Right atrium auricular region (tissue), 2 donors: Measurements from ENCODE around the gene CARMIL1. TPM values are rescaled to one million over a fixed set of nuclear protein-coding genes. Genes with fewer than 3 reads are reported as not detected.

ENCODE experiments used
- DNase-seq: peaks from one replicate; pipeline ENCODE4 v3.0.0-alpha.2; 2019; ENCODE audit warnings: low spot score
- H3K27ac ChIP-seq, 2 donors: fragments of 200-600 bp; sonication (generic); 1 replicate in 1 of 2; 2 replicates in 1 of 2; pipeline ENCODE4 v1.5.1; 2016 to 2019
- H3K27me3 ChIP-seq, 2 donors: fragments of 200-600 bp; sonication (generic); one replicate each; pipeline versions ENCODE4 v1.5.1 to v1.6.0; 2017 to 2019
- H3K36me3 ChIP-seq: fragments of 200-600 bp; sonication (generic); one replicate; pipeline ENCODE4 v1.5.1; 2016
- H3K4me1 ChIP-seq, 2 donors: fragments of 200-600 bp; sonication (generic); one replicate each; pipeline versions ENCODE4 v1.5.1 to v1.6.0; 2017 to 2019
- H3K4me3 ChIP-seq, 2 donors: fragments of 200-600 bp; sonication (generic); 1 replicate in 1 of 2; 2 replicates in 1 of 2; pipeline ENCODE4 v1.5.1; 2017 to 2019; ENCODE audit warnings: mild to moderate bottlenecking in 1 of 2, moderate library complexity in 1 of 2
- H3K9me3 ChIP-seq, 2 donors: fragments of 200-600 bp; sonication (generic); one replicate each; pipeline ENCODE4 v1.5.1; 2019
- total RNA-seq, 2 donors: library from RNA; depleted of rRNA; stranded (reverse); fragments of >200 nt; gene quantifications; one replicate each; pipeline ENCODE4 v1.1.0, GENCODE V29; 2016
- TF ChIP-seq, protein P1 (sequence below), 2 donors: fragments of 200-600 bp; sonication (generic); IDR thresholded peaks; one replicate each; pipeline ENCODE4 v1.5.1; 2019; ENCODE audit warnings: antibody characterized with exemption in 2 of 2

The CARMIL1 gene
- total RNA-seq, 2 donors from 2014 or later: 7.9 to 29.4 TPM

DNA sequence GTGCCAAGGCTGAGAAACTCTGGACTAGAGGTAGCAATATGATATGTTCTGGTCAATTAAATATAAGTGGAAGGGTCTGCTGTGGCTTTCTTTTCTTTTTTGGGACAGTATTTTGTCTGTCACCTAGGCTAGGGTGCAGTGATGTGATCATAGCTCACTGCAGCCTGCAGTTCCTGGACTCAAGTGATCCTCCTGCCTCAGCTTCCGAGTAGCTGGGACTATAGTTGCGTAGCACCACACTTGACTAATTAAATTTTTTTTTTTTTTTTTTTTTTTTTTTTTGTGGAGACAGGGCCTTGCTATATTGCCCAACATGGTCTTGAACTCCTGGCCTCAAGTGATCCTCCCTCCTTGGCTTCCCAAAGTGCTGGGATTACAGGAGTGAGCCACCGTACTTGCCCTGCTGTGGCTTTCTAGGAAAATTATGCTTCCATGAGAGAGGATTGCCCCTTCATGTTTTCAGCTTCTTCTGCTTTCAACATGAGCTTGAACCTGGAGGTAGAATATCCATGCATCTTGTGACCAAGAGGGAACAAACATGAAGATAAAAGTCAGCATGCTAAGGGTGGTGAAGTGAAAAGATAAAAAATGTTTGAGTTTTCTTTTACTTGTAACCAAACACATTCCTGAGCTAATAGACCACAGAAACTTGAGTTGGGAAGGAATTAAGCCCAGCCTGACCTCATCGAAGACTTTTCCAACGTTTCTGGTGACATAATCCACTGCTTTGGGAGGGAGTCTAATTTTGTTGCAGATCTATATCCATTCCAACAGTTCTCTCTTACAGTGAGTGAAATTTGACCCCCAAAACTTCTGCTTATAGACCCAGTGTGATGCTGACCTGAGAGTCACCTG lies 75.1 kb downstream of the CARMIL1 start:
- H3K4me1 ChIP-seq: peaks cover 0 to 9% of the 10 kb centered on the region in 2 donors
- no peaks in the 10 kb centered on the region for H3K36me3 ChIP-seq
- no peaks in the 10 kb centered on the region for H3K9me3 ChIP-seq
- TF ChIP-seq, protein P1, sequence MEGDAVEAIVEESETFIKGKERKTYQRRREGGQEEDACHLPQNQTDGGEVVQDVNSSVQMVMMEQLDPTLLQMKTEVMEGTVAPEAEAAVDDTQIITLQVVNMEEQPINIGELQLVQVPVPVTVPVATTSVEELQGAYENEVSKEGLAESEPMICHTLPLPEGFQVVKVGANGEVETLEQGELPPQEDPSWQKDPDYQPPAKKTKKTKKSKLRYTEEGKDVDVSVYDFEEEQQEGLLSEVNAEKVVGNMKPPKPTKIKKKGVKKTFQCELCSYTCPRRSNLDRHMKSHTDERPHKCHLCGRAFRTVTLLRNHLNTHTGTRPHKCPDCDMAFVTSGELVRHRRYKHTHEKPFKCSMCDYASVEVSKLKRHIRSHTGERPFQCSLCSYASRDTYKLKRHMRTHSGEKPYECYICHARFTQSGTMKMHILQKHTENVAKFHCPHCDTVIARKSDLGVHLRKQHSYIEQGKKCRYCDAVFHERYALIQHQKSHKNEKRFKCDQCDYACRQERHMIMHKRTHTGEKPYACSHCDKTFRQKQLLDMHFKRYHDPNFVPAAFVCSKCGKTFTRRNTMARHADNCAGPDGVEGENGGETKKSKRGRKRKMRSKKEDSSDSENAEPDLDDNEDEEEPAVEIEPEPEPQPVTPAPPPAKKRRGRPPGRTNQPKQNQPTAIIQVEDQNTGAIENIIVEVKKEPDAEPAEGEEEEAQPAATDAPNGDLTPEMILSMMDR (IDR thresholded peaks at IDR 0.05): no peak
- H3K4me3 ChIP-seq: no peak overlapping the region
- no peak for DNase-seq
- peak overlapping the region in 1 of 2 donors; percentile 32 for H3K27ac ChIP-seq
- H3K27me3 ChIP-seq: no peaks in the 10 kb centered on the region

DNA sequence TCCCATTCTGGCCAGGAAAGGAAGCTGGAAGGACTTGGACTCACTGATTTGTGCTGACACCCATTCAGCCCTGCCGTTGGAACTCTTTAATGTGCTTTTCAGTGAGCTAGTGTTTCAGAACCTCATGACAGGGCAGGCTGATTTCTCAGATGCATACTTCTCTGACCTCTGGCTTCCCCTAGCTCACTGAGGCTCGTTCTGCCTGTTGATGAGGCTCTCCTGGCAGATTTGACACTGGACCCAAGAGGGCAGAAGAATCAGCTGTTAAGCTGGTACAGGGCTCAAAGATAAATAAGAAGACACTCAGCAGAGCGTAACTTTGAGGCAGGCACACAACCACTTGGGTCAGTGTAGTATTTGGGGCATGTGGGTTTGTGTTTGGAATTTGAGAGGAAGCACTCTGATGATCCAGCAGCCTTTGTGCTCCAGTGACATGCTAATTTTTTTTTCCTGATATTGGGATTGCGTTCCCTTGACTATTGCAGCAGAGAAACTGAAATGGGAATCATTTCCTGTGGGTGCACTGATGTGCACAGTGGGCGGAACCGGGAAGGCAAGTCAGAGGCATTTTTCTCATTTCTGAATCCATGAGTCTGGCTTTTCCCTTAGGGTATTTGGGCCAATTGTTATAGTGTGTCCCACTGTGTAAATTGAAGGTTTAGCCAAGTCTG lies 80.2 kb downstream of the CARMIL1 start:
- DNase-seq: peak; percentile 75
- H3K4me3 ChIP-seq: no peak overlapping the region
- H3K9me3 ChIP-seq: no peaks in the 10 kb centered on the region
- peaks cover 0 to 29% of the 10 kb centered on the region in 2 donors for H3K4me1 ChIP-seq
- TF ChIP-seq, protein P1 (IDR thresholded peaks at IDR 0.05): no peak
- peak overlapping the region; percentile 62 to 75 for H3K27ac ChIP-seq
- H3K27me3 ChIP-seq: no peaks in the 10 kb centered on the region
- H3K36me3 ChIP-seq: no peaks in the 10 kb centered on the region

DNA sequence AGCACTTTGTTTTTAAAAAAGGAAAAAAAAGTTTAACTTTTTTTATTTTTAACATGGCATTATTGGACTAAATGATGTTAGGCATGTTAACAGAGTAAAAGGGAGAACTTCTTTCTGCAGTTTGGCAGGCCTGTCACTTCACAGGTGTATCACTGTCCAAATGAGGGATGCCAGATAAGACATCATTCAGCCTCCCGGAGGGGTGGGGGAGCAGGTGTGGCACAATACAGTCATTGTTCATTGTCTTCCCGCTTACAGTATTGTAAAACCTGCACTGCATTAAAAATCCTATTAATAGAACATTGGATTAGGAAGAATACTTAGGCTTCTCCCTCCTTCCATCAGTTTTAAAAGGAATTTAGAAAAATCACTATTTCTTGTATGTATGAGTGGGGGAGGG lies 80.7 kb downstream of the CARMIL1 start:
- Histone ChIP-seq H3K27ac (peak overlapping the region in 1 of 2 donors; percentile 57), H3K4me3 (no peak overlapping the region), H3K9me3 (no peaks in the 10 kb centered on the region), H3K36me3 (no peaks in the 10 kb centered on the region), H3K27me3 (no peaks in the 10 kb centered on the region), H3K4me1 (peaks cover 0 to 29% of the 10 kb centered on the region in 2 donors)
- no peak for DNase-seq
- TF ChIP-seq, protein P1 (IDR thresholded peaks at IDR 0.05): no peak

DNA sequence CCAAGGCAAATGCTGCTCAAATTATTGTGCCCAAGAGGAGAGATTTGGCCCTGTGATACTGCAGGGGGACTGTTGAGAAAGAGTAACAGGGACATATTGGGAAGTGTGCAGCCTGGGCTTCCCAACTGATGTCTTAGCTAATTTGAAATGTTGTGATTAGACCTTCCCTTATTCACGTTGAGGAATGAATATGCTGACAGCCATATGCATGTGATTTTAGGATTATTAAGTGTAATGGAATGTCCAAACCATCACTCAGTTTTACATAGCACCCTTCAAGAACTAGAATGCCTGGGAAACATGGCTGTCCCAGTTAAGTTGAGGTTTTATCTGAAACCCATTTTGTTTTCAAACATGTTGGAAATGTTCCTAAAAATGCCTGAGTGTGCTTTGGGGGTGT lies 81.4 kb downstream of the CARMIL1 start:
- Histone ChIP-seq H3K27me3 (no peaks in the 10 kb centered on the region), H3K36me3 (no peaks in the 10 kb centered on the region), H3K4me3 (no peak overlapping the region), H3K27ac (no peak overlapping the region), H3K9me3 (no peaks in the 10 kb centered on the region), H3K4me1 (peaks cover 0 to 29% of the 10 kb centered on the region in 2 donors)
- TF ChIP-seq, protein P1 (IDR thresholded peaks at IDR 0.05): no peak
- no peak for DNase-seq

DNA sequence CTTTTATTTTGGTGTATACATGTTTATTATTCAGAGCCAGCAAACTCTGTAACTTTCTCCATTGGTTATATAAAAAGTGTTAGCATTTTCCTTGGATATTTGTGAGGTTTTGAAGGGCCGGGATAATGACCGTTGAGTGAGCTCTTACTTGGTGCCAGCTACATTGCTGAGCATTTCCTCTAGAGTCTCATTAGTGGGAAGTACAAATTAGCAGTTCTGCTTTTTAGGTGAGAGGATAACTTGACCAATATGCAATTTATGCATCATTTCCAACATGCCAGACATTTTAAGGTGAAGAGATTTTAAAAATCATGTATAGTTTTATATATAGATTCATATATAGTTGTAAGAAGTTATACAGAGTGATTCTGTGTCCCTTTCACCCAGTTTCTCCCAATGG lies 84.3 kb downstream of the CARMIL1 start:
- no peaks in the 10 kb centered on the region for H3K9me3 ChIP-seq
- H3K4me3 ChIP-seq: no peak overlapping the region
- TF ChIP-seq, protein P1 (IDR thresholded peaks at IDR 0.05): no peak

More for the DNA sequence above, 84.3 kb downstream of the CARMIL1 start:
- DNase-seq: no peak
- H3K36me3 ChIP-seq: no peaks in the 10 kb centered on the region
- H3K27ac ChIP-seq: no peak overlapping the region
- no peaks in the 10 kb centered on the region for H3K27me3 ChIP-seq
- H3K4me1 ChIP-seq: peaks cover 0 to 33% of the 10 kb centered on the region in 2 donors
